HG02763 (cell line): ENCODE measurements around the gene ZNF8.
"Not testable (repeated sequence)": the region's sequence is repeated elsewhere in the genome, so short reads cannot be mapped to it uniquely, and the experiment has no call there.

Experiments
- ATAC-seq: cut with Tn5 transposase; IDR thresholded peaks from one replicate; pipeline ENCODE4 v1.9.1; 2021; ENCODE audit warnings: mild to moderate bottlenecking, moderate library complexity; ENCODE audit not compliant: unreplicated experiment

ZNF8 gene

GRCh38 chr19:58334691-58335249, 56.0 kb downstream of the ZNF8 start:
- ATAC-seq: no peak

GRCh38 chr19:58335630-58336029, 56.9 kb downstream of the ZNF8 start:
- ATAC-seq: no peak

- ATAC-seq: no peak
These were observed 57.5 kb downstream of the ZNF8 start for GRCh38 chr19:58336216-58336615.

- no peak for ATAC-seq
These were observed 58.1 kb downstream of the ZNF8 start for GRCh38 chr19:58336820-58337219.

GRCh38 chr19:58338336-58338735, 59.6 kb downstream of the ZNF8 start:
- no peak for ATAC-seq

GRCh38 chr19:58338825-58339558, 60.2 kb downstream of the ZNF8 start:
- no peak for ATAC-seq

GRCh38 chr19:58345558-58345957, 66.8 kb downstream of the ZNF8 start:
- ATAC-seq: no peak

GRCh38 chr19:58346961-58347929, 68.5 kb downstream of the ZNF8 start:
- ATAC-seq: peak; percentile 82

GRCh38 chr19:58348080-58348479, 69.3 kb downstream of the ZNF8 start:
- ATAC-seq: not testable (repeated sequence)

- no peak for ATAC-seq
These were observed 70.8 kb downstream of the ZNF8 start for GRCh38 chr19:58349590-58349989.

- ATAC-seq: no peak
These were observed 71.5 kb downstream of the ZNF8 start for GRCh38 chr19:58350001-58350861.

GRCh38 chr19:58350871-58351557, 72.3 kb downstream of the ZNF8 start:
- no peak for ATAC-seq

GRCh38 chr19:58351558-58351878, 72.8 kb downstream of the ZNF8 start:
- ATAC-seq: no peak

GRCh38 chr19:58351990-58352755, 73.4 kb downstream of the ZNF8 start:
- no peak for ATAC-seq
